PC-9 (cell line): ENCODE measurements around the gene WNK1.

Experiments used
- EZH2 ChIP-seq: fragments of 200-600 bp; sonication (generic); IDR thresholded peaks from 2 replicates; pipeline ENCODE4 v1.8.0; 2017; ENCODE audit warnings: antibody characterized with exemption, low read depth
- TF ChIP-seq, protein P1 (sequence below): fragments of 200-600 bp; sonication (generic); conservative IDR thresholded peaks from 2 replicates; pipeline ENCODE4 v1.6.1; 2017; ENCODE audit warnings: mixed run types, antibody characterized with exemption, mild to moderate bottlenecking, moderate library complexity

DNA sequence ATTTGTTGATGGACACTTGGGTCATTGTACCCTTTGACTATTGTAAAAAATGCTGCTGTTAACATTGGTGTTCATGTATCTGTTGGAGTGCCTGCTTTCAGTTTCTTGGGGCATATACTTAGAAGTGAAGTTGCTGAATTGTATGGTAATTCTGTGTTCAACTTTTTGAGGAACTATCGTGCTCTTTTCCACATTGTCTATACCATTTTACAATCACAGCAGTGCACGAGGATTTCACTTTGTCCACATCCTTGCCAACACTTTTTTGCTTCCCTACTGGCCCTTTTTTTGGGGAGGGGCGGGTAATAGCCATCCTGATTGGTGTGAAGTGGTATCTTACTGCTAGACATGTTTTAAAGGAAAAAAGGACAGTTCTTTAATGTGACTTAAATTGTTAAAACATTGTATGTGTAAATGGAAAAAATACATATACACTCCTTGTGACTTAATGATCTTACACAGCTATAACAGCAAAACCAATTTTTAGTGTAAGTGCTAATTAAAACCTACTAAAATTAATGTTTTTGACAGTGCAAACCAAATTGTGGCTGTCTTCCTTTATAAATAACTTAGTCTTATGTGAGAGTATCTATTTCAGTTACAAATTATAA, 52.7 kb downstream of the WNK1 start:
- TF ChIP-seq, protein P1, sequence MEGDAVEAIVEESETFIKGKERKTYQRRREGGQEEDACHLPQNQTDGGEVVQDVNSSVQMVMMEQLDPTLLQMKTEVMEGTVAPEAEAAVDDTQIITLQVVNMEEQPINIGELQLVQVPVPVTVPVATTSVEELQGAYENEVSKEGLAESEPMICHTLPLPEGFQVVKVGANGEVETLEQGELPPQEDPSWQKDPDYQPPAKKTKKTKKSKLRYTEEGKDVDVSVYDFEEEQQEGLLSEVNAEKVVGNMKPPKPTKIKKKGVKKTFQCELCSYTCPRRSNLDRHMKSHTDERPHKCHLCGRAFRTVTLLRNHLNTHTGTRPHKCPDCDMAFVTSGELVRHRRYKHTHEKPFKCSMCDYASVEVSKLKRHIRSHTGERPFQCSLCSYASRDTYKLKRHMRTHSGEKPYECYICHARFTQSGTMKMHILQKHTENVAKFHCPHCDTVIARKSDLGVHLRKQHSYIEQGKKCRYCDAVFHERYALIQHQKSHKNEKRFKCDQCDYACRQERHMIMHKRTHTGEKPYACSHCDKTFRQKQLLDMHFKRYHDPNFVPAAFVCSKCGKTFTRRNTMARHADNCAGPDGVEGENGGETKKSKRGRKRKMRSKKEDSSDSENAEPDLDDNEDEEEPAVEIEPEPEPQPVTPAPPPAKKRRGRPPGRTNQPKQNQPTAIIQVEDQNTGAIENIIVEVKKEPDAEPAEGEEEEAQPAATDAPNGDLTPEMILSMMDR = no peak
- TF ChIP-seq EZH2 = no peak
